Liver (tissue), 9 donors: ENCODE measurements around the gene SPDYA. TPM values are rescaled to one million over a fixed set of nuclear protein-coding genes. Genes with fewer than 3 reads are reported as not detected.
A peak's percentile ranks its signal among the peaks of the same experiment; 100 is the strongest.

Source experiments
- DNase-seq: peaks from one replicate; pipeline ENCODE4 v3.0.0-alpha.2; 2017; ENCODE audit warnings: low spot score
- H3K27ac ChIP-seq, 2 donors: one replicate each; pipeline ENCODE4 v1.7.0; 2013; ENCODE audit warnings: inconsistent platforms in 2 of 2, low read length in 2 of 2, control low read depth in 1 of 2, low read depth in 1 of 2, mild to moderate bottlenecking in 1 of 2
- H3K27me3 ChIP-seq, 4 donors: one replicate each; pipeline versions ENCODE4 v1.6.1 to v1.7.0; 2013; ENCODE audit warnings: low read length in 3 of 4, inconsistent platforms in 1 of 4, mild to moderate bottlenecking in 1 of 4, moderate library complexity in 1 of 4; ENCODE audit not compliant: control insufficient read depth in 4 of 4, insufficient read depth in 4 of 4
- H3K36me3 ChIP-seq, 4 donors: one replicate each; pipeline versions ENCODE4 v1.6.1 to v1.7.0; 2013; ENCODE audit warnings: low read length in 3 of 4, mild to moderate bottlenecking in 3 of 4, low read depth in 1 of 4, moderate library complexity in 1 of 4; ENCODE audit not compliant: control insufficient read depth in 4 of 4, insufficient read depth in 3 of 4
- H3K4me1 ChIP-seq, 4 donors: one replicate each; pipeline versions ENCODE4 v1.6.1 to v1.7.0; 2013; ENCODE audit warnings: low read length in 3 of 4, mild to moderate bottlenecking in 3 of 4, moderate library complexity in 1 of 4; ENCODE audit not compliant: control insufficient read depth in 4 of 4, insufficient read depth in 4 of 4
- H3K4me3 ChIP-seq, 3 donors: one replicate each; pipeline versions ENCODE4 v1.6.1 to v1.7.0; 2013; ENCODE audit warnings: low read length in 3 of 3, control low read depth in 1 of 3, low read depth in 1 of 3, mild to moderate bottlenecking in 1 of 3
- H3K9ac ChIP-seq, 2 donors: one replicate each; pipeline ENCODE4 v1.7.0; 2013; ENCODE audit warnings: low read length in 2 of 2, mild to moderate bottlenecking in 2 of 2, moderate library complexity in 2 of 2, control low read depth in 1 of 2, low read depth in 1 of 2
- H3K9me3 ChIP-seq, 4 donors: one replicate each; pipeline versions ENCODE4 v1.6.1 to v1.7.0; 2013; ENCODE audit warnings: low read length in 3 of 4; ENCODE audit not compliant: control insufficient read depth in 4 of 4
- EGR1 ChIP-seq, 2 donors: IDR thresholded peaks; 2 replicates each; pipeline ENCODE4 v1.6.1; 2016 to 2018; ENCODE audit warnings: antibody characterized with exemption in 2 of 2, low read depth in 2 of 2
- FOXA2 ChIP-seq: IDR thresholded peaks from 2 replicates; pipeline ENCODE4 v1.6.1; 2016; ENCODE audit warnings: antibody characterized with exemption
- REST ChIP-seq: IDR thresholded peaks from 2 replicates; pipeline ENCODE4 v1.6.1; 2016; ENCODE audit warnings: antibody characterized with exemption, mild to moderate bottlenecking
- RXRA ChIP-seq, 2 donors: IDR thresholded peaks; 2 replicates each; pipeline ENCODE4 v1.6.1; 2017 to 2018; ENCODE audit warnings: antibody characterized with exemption in 2 of 2, mild to moderate bottlenecking in 1 of 2
- TAF1 ChIP-seq: conservative IDR thresholded peaks from 2 replicates; pipeline ENCODE4 v1.6.1; 2016; ENCODE audit warnings: antibody characterized with exemption, mild to moderate bottlenecking
- YY1 ChIP-seq: IDR thresholded peaks from 2 replicates; pipeline ENCODE4 v1.6.1; 2016; ENCODE audit warnings: antibody characterized with exemption, mild to moderate bottlenecking
- WGBS: extraction: QIAGEN DNeasy Blood & Tissue Kit; methylation state at CpG from one replicate; pipeline ENCODE4 v1.1.7; 2013; 5-methylcytosine and 5-hydroxymethylcytosine counted together
- polyA plus RNA-seq, 2 donors: library from polyadenylated mRNA; stranded (reverse) in 1 of 2; unstranded in 1 of 2; fragments of 200-250 nt in 1 of 2; fragments of >200 nt in 1 of 2; fragmentation: Nextera tagmentation in 1 of 2; extraction: Ambion mirVana in 1 of 2; gene quantifications; one replicate each; pipeline versions ENCODE4 v1.2.1 to v1.2.3, GENCODE V29; 2013 to 2015
- total RNA-seq, 2 donors: library from RNA; depleted of rRNA; stranded (reverse); fragments of >200 nt; gene quantifications; one replicate each; pipeline ENCODE4 v1.2.3, GENCODE V29; 2014
- TF ChIP-seq, protein P1 (sequence below): IDR thresholded peaks from 2 replicates; pipeline ENCODE4 v1.6.1; 2016; ENCODE audit warnings: antibody characterized with exemption
- TF ChIP-seq, protein P2 (sequence below): IDR thresholded peaks from 2 replicates; pipeline ENCODE4 v1.6.1; 2016; ENCODE audit warnings: antibody characterized with exemption
- TF ChIP-seq, protein P3 (sequence below): fragments of 150-350 bp; IDR thresholded peaks from 2 replicates; pipeline ENCODE4 v1.5.1; 2017; ENCODE audit warnings: improper control_type of control experiment, low read depth, low read length; ENCODE audit not compliant: missing input control
- donor health status: healthy.
- donor health status: healthy.
- donor health status: healthy.
- donor health status: healthy.
- donor health status: healthy.

Gene SPDYA
- total and polyA plus RNA-seq, 4 donors = 0.14 to 0.67 (median 0.49) TPM; not detected in 1

GRCh38 chr2:28870146-28870891 lies 59.7 kb downstream of the SPDYA start, which contains the start of gene TRMT61B (continued):
- TF ChIP-seq REST (peak; percentile 16), TAF1 (peak; percentile 51), EGR1 (IDR thresholded peaks at IDR 0.05; ENCODE audit: low read depth in 2 of 2) (peak; percentile 74 to 76), RXRA (IDR thresholded peaks at IDR 0.05) (peak; percentile 67 to 85)
- TF ChIP-seq, protein P1, sequence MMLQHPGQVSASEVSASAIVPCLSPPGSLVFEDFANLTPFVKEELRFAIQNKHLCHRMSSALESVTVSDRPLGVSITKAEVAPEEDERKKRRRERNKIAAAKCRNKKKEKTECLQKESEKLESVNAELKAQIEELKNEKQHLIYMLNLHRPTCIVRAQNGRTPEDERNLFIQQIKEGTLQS = peak; percentile 53
- TF ChIP-seq, protein P2, sequence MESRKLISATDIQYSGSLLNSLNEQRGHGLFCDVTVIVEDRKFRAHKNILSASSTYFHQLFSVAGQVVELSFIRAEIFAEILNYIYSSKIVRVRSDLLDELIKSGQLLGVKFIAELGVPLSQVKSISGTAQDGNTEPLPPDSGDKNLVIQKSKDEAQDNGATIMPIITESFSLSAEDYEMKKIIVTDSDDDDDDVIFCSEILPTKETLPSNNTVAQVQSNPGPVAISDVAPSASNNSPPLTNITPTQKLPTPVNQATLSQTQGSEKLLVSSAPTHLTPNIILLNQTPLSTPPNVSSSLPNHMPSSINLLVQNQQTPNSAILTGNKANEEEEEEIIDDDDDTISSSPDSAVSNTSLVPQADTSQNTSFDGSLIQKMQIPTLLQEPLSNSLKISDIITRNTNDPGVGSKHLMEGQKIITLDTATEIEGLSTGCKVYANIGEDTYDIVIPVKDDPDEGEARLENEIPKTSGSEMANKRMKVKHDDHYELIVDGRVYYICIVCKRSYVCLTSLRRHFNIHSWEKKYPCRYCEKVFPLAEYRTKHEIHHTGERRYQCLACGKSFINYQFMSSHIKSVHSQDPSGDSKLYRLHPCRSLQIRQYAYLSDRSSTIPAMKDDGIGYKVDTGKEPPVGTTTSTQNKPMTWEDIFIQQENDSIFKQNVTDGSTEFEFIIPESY = peak; percentile 71

GRCh38 chr2:28871620-28872019 lies 61.0 kb downstream of the SPDYA start:
- Histone ChIP-seq H3K9ac (no peak overlapping the region), H3K4me3 (no peak overlapping the region), H3K4me1 (peaks cover 0 to 24% (median 21%) of the 10 kb centered on the region in 4 donors), H3K9me3 (no peaks in the 10 kb centered on the region), H3K27me3 (peaks cover 0 to 2% (median 0%) of the 10 kb centered on the region in 4 donors), H3K36me3 (no peaks in the 10 kb centered on the region), H3K27ac (no peak overlapping the region)
- DNase-seq = no peak
- 72% methylated on average over 3 of the region's 3 CpGs for WGBS
- TF ChIP-seq, protein P1 = no peak
- TF ChIP-seq RXRA (IDR thresholded peaks at IDR 0.05) (no peak), EGR1 (IDR thresholded peaks at IDR 0.05; ENCODE audit: low read depth in 2 of 2) (no peak), TAF1 (no peak), YY1 (no peak), FOXA2 (no peak)

DNA sequence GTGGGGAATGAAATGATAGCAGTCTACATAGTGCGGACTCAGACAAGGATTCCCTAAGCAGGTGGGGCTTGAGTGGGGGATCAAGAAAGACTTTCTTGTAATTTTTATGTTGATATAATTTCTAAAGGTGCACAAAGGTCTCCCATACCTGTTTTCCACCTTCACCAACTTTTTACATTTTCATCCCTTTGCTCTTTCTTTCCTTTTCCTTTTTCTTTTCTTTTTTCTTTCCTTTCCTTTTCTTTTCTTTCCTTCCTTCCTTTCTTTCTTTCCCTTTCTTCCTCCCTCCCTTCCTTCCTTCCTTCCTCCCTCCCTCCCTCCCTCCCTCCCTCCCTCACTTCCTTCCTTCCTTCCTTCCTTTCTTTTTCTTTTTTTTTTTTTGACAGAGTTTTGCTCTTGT lies 69.6 kb downstream of the SPDYA start:
- no peak for DNase-seq
- no peak overlapping the region for H3K27ac ChIP-seq
- WGBS = 98% methylated on average over 1 of the region's 1 CpG
- no peak overlapping the region for H3K9ac ChIP-seq
- no peaks in the 10 kb centered on the region for H3K9me3 ChIP-seq
- H3K4me1 ChIP-seq = no peaks in the 10 kb centered on the region
- H3K27me3 ChIP-seq = peaks cover 0 to 2% (median under 1%) of the 10 kb centered on the region in 4 donors
- H3K4me3 ChIP-seq = no peak overlapping the region
- H3K36me3 ChIP-seq = no peaks in the 10 kb centered on the region
- TF ChIP-seq, protein P3, sequence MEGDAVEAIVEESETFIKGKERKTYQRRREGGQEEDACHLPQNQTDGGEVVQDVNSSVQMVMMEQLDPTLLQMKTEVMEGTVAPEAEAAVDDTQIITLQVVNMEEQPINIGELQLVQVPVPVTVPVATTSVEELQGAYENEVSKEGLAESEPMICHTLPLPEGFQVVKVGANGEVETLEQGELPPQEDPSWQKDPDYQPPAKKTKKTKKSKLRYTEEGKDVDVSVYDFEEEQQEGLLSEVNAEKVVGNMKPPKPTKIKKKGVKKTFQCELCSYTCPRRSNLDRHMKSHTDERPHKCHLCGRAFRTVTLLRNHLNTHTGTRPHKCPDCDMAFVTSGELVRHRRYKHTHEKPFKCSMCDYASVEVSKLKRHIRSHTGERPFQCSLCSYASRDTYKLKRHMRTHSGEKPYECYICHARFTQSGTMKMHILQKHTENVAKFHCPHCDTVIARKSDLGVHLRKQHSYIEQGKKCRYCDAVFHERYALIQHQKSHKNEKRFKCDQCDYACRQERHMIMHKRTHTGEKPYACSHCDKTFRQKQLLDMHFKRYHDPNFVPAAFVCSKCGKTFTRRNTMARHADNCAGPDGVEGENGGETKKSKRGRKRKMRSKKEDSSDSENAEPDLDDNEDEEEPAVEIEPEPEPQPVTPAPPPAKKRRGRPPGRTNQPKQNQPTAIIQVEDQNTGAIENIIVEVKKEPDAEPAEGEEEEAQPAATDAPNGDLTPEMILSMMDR = no peak
